Trophoblast cell (in vitro differentiated cells and primary cell): ENCODE measurements around the gene MYO15A.

Experiments used
- DNase-seq, 2 donors: peaks; one replicate each; pipeline ENCODE4 v3.0.0-alpha.2; 2016
- H2AFZ ChIP-seq: 2 replicates; pipeline ENCODE4 v1.6.1; 2013; ENCODE audit warnings: low read length, moderate library complexity, mild to moderate bottlenecking; ENCODE audit not compliant: insufficient read depth, poor library complexity
- H2AK5ac ChIP-seq: 2 replicates; pipeline ENCODE4 v1.6.1; 2013; ENCODE audit warnings: mild to moderate bottlenecking, low read length
- H2BK120ac ChIP-seq: 2 replicates; pipeline ENCODE4 v1.6.1; 2013; ENCODE audit warnings: low read length, mild to moderate bottlenecking, moderate library complexity; ENCODE audit not compliant: insufficient read depth, poor library complexity
- H2BK12ac ChIP-seq: 2 replicates; pipeline ENCODE4 v1.6.1; 2013; ENCODE audit warnings: mild to moderate bottlenecking, low read length, moderate library complexity
- H2BK5ac ChIP-seq: 2 replicates; pipeline ENCODE4 v1.6.1; 2013; ENCODE audit warnings: low read length, low read depth, moderate library complexity, mild to moderate bottlenecking; ENCODE audit not compliant: poor library complexity
- H3K14ac ChIP-seq: 2 replicates; pipeline ENCODE4 v1.6.1; 2013; ENCODE audit warnings: mild to moderate bottlenecking, low read length
- H3K18ac ChIP-seq: 2 replicates; pipeline ENCODE4 v1.6.1; 2013; ENCODE audit warnings: mild to moderate bottlenecking, low read length
- H3K23ac ChIP-seq: 2 replicates; pipeline ENCODE4 v1.6.1; 2013; ENCODE audit warnings: low read length
- H3K27ac ChIP-seq: 2 replicates; pipeline ENCODE4 v1.5.1; 2013; ENCODE audit warnings: low read depth, mild to moderate bottlenecking, inconsistent platforms, low read length, moderate library complexity
- H3K27me3 ChIP-seq: 2 replicates; pipeline ENCODE4 v1.6.1; 2013; ENCODE audit warnings: inconsistent platforms, mild to moderate bottlenecking, low read length, moderate library complexity; ENCODE audit not compliant: insufficient read depth
- H3K36me3 ChIP-seq, 2 experiments: 1 replicate in 1 of 2; 2 replicates in 1 of 2; pipeline ENCODE4 v1.6.1; 2013; ENCODE audit warnings: low read length in 2 of 2, mild to moderate bottlenecking in 2 of 2, moderate library complexity in 1 of 2; ENCODE audit not compliant: insufficient read depth in 2 of 2, control insufficient read depth in 1 of 2
- H3K4ac ChIP-seq: 2 replicates; pipeline ENCODE4 v1.6.1; 2013; ENCODE audit warnings: low read depth, mild to moderate bottlenecking, low read length, moderate library complexity
- H3K4me1 ChIP-seq, 2 experiments: 1 replicate in 1 of 2; 2 replicates in 1 of 2; pipeline ENCODE4 v1.6.1; 2013; ENCODE audit warnings: low read length in 2 of 2, mild to moderate bottlenecking in 2 of 2, moderate library complexity in 1 of 2; ENCODE audit not compliant: insufficient read depth in 2 of 2, control insufficient read depth in 1 of 2
- H3K4me2 ChIP-seq: 2 replicates; pipeline ENCODE4 v1.6.1; 2013; ENCODE audit warnings: inconsistent platforms, mild to moderate bottlenecking, low read length, moderate library complexity
- H3K4me3 ChIP-seq: 2 replicates; pipeline ENCODE4 v1.5.1; 2013; ENCODE audit warnings: mild to moderate bottlenecking, low read depth, low read length, inconsistent platforms
- H3K79me1 ChIP-seq: one replicate; pipeline ENCODE4 v1.6.1; 2013; ENCODE audit warnings: low read length
- H3K79me2 ChIP-seq: 2 replicates; pipeline ENCODE4 v1.6.1; 2013; ENCODE audit warnings: low read length, mild to moderate bottlenecking; ENCODE audit not compliant: control insufficient read depth, insufficient read depth, poor library complexity
- H3K9ac ChIP-seq: 2 replicates; pipeline ENCODE4 v1.6.1; 2013; ENCODE audit warnings: mild to moderate bottlenecking, low read length
- H3K9me3 ChIP-seq: 2 replicates; pipeline ENCODE4 v1.6.1; 2013; ENCODE audit warnings: low read depth, mild to moderate bottlenecking, control low read depth, inconsistent platforms, low read length; ENCODE audit not compliant: insufficient read depth
- H4K12ac ChIP-seq: 2 replicates; pipeline ENCODE4 v1.6.1; 2013; ENCODE audit warnings: low read depth, mild to moderate bottlenecking, low read length, moderate library complexity
- H4K8ac ChIP-seq: 2 replicates; pipeline ENCODE4 v1.6.1; 2013; ENCODE audit warnings: low read depth, mild to moderate bottlenecking, low read length, moderate library complexity
- H4K91ac ChIP-seq: one replicate; pipeline ENCODE4 v1.6.1; 2013; ENCODE audit warnings: low read depth, mild to moderate bottlenecking, low read length, moderate library complexity
- WGBS: extraction: QIAGEN DNeasy Blood & Tissue Kit; methylation state at CpG from one replicate; pipeline ENCODE4 v1.1.7; 2013; ENCODE audit warnings: missing lambda C conversion rate; ENCODE audit not compliant: insufficient read length, insufficient coverage; ENCODE audit errors: extremely low coverage; 5-methylcytosine and 5-hydroxymethylcytosine counted together

Gene MYO15A

GRCh38 chr17:18146259-18146658, 37.7 kb downstream of the MYO15A start:
- Histone ChIP-seq H3K23ac (no peak overlapping the region), H4K8ac (no peak overlapping the region), H4K12ac (no peak overlapping the region), H3K79me1 (no peaks in the 10 kb centered on the region), H3K9me3 (peaks cover 4% of the 10 kb centered on the region), H3K36me3 (no peaks in the 10 kb centered on the region), H2BK5ac (no peak overlapping the region), H2AFZ (no peak overlapping the region), H3K4me3 (no peak overlapping the region), H3K4ac (no peak overlapping the region), H3K79me2 (no peaks in the 10 kb centered on the region), H3K18ac (no peak overlapping the region), H3K9ac (no peak overlapping the region), H3K27me3 (no peaks in the 10 kb centered on the region), H3K4me1 (peaks cover 0 to 2% of the 10 kb centered on the region in 2 experiments), H3K14ac (no peak overlapping the region), H3K27ac (no peak overlapping the region), H2AK5ac (no peak overlapping the region), H4K91ac (no peak overlapping the region), H2BK12ac (no peak overlapping the region), H2BK120ac (no peak overlapping the region), H3K4me2 (no peak overlapping the region)
- WGBS: no CpG with 5 or more reads among the region's 2 CpGs
- no peak for DNase-seq

GRCh38 chr17:18146980-18147379, 38.4 kb downstream of the MYO15A start:
- no peaks in the 10 kb centered on the region for H3K27me3 ChIP-seq
- no peak overlapping the region for H3K27ac ChIP-seq
- no peak overlapping the region for H2BK5ac ChIP-seq
- H3K14ac ChIP-seq: no peak overlapping the region
- no peaks in the 10 kb centered on the region for H3K36me3 ChIP-seq
- no peak for DNase-seq
- H3K9me3 ChIP-seq: peaks cover 4% of the 10 kb centered on the region
- no peak overlapping the region for H3K23ac ChIP-seq
- H3K4me3 ChIP-seq: no peak overlapping the region
- H3K79me2 ChIP-seq: no peaks in the 10 kb centered on the region
- no CpG with 5 or more reads among the region's 3 CpGs for WGBS
- no peak overlapping the region for H2AFZ ChIP-seq
- H3K18ac ChIP-seq: no peak overlapping the region
- no peaks in the 10 kb centered on the region for H3K79me1 ChIP-seq
- no peak overlapping the region for H2BK12ac ChIP-seq
- H2AK5ac ChIP-seq: no peak overlapping the region
- no peak overlapping the region for H4K8ac ChIP-seq
- H4K91ac ChIP-seq: no peak overlapping the region
- no peak overlapping the region for H3K4me2 ChIP-seq
- H3K4me1 ChIP-seq: peaks cover 0 to 2% of the 10 kb centered on the region in 2 experiments
- H4K12ac ChIP-seq: no peak overlapping the region
- H2BK120ac ChIP-seq: no peak overlapping the region
- H3K4ac ChIP-seq: no peak overlapping the region
- H3K9ac ChIP-seq: no peak overlapping the region

- peaks cover 2 to 5% of the 10 kb centered on the region in 2 experiments for H3K4me1 ChIP-seq
- H3K14ac ChIP-seq: no peak overlapping the region
- no peak overlapping the region for H3K4ac ChIP-seq
- H2BK5ac ChIP-seq: no peak overlapping the region
- no peak overlapping the region for H3K9ac ChIP-seq
- H3K4me2 ChIP-seq: no peak overlapping the region
- no peak overlapping the region for H2BK12ac ChIP-seq
- no peak overlapping the region for H3K18ac ChIP-seq
- no peak overlapping the region for H4K8ac ChIP-seq
- no peaks in the 10 kb centered on the region for H3K27me3 ChIP-seq
- WGBS: no CpG with 5 or more reads among the region's 7 CpGs
- H3K27ac ChIP-seq: no peak overlapping the region
- H2AFZ ChIP-seq: no peak overlapping the region
- no peak overlapping the region for H2AK5ac ChIP-seq
- peaks cover 2% of the 10 kb centered on the region for H3K79me1 ChIP-seq
- no peak overlapping the region for H4K91ac ChIP-seq
- peaks cover 4% of the 10 kb centered on the region for H3K9me3 ChIP-seq
- H3K23ac ChIP-seq: no peak overlapping the region
- H3K36me3 ChIP-seq: no peaks in the 10 kb centered on the region
- H2BK120ac ChIP-seq: no peak overlapping the region
- H3K79me2 ChIP-seq: no peaks in the 10 kb centered on the region
- no peak for DNase-seq
- no peak overlapping the region for H4K12ac ChIP-seq
- H3K4me3 ChIP-seq: no peak overlapping the region
These were observed 40.0 kb downstream of the MYO15A start for GRCh38 chr17:18148586-18148985.

- H4K8ac ChIP-seq: no peak overlapping the region
- WGBS: no CpG with 5 or more reads among the region's 9 CpGs
- H3K36me3 ChIP-seq: no peaks in the 10 kb centered on the region
- H3K27me3 ChIP-seq: no peaks in the 10 kb centered on the region
- H3K4me3 ChIP-seq: no peak overlapping the region
- H4K91ac ChIP-seq: no peak overlapping the region
- no peak overlapping the region for H3K4ac ChIP-seq
- H2BK5ac ChIP-seq: no peak overlapping the region
- H3K9ac ChIP-seq: no peak overlapping the region
- no peak overlapping the region for H3K4me2 ChIP-seq
- H3K4me1 ChIP-seq: peaks cover 2 to 4% of the 10 kb centered on the region in 2 experiments
- no peaks in the 10 kb centered on the region for H3K9me3 ChIP-seq
- peaks cover 2% of the 10 kb centered on the region for H3K79me1 ChIP-seq
- no peak overlapping the region for H2BK12ac ChIP-seq
- no peak overlapping the region for H2AFZ ChIP-seq
- no peak overlapping the region for H3K27ac ChIP-seq
- no peaks in the 10 kb centered on the region for H3K79me2 ChIP-seq
- H2AK5ac ChIP-seq: no peak overlapping the region
- no peak overlapping the region for H3K18ac ChIP-seq
- no peak overlapping the region for H3K14ac ChIP-seq
- no peak for DNase-seq
- H4K12ac ChIP-seq: no peak overlapping the region
- H2BK120ac ChIP-seq: no peak overlapping the region
- H3K23ac ChIP-seq: no peak overlapping the region
These were observed 42.7 kb downstream of the MYO15A start for GRCh38 chr17:18151290-18151689.
